ENCODE measurements around the gene CPNE4.

The CPNE4 gene

GRCh38 chr3:131735544-131735943 lies 299.3 kb downstream of the CPNE4 start:
- DNase-seq (ENCODE audit: low read depth in 2 of 2) = no peak

DNA sequence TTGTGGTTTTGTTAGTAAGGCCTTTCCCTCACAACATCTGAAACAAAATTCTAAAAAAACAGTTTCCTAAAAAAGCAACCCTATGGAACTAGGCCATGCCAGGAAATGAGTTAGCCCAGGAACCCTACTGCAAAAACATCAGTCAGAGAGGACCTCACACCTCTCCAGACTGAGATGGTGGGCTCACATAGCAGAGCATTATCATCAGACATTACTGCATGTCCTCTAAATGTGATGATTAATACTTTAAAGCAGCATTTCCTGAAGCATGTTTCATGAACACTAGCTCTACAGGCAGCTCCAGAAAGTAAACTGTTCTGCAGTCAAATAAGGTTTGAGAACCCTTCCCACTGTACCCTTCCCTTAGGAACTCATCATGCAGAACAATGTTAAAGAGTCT lies 299.7 kb downstream of the CPNE4 start:
- DNase-seq (ENCODE audit: low read depth in 2 of 2) = no peak

GRCh38 chr3:131733086-131733841 lies 301.6 kb downstream of the CPNE4 start:
- DNase-seq (ENCODE audit: low read depth in 2 of 2) = no peak

DNA sequence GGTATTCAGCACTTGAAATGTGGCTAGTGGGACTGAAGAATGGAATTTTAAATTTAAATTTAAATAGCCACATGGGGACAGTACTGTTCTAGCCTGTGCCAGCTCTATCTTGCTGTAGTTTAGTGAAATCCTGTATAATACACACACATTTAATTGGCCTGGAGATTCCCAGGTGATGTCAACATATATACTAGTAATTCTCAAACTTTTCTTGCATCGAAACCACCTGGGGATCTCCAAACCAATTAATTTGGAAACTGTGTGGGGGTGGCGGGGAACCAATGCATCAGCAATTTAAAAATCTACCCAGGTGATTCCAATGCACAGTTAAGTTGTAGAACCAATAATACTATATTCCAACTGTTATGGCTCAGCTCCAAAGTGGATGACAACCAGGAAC lies 303.1 kb downstream of the CPNE4 start:
- DNase-seq (ENCODE audit: low read depth in 2 of 2) = peak in 1 of 2 donors; percentile 22

DNA sequence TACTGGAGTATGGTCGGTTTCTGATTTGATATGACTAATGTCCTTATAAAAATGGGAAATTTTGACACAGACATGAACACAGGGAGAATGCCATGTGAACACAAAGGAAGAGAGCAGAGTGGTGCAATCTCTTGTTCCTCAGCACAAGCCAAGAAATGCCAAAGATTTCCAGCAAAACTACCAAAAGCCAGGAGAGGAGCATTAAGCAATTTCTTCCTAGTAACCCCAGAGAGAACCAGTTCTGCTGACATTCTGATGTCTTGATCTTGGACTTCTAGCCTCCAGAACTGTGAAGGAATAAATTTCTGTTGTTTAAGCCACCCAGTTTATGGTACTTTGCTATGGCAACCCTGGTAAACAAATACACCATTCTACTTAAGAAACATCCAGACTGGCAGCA lies 304.2 kb downstream of the CPNE4 start:
- DNase-seq (ENCODE audit: low read depth in 2 of 2) = no peak

DNA sequence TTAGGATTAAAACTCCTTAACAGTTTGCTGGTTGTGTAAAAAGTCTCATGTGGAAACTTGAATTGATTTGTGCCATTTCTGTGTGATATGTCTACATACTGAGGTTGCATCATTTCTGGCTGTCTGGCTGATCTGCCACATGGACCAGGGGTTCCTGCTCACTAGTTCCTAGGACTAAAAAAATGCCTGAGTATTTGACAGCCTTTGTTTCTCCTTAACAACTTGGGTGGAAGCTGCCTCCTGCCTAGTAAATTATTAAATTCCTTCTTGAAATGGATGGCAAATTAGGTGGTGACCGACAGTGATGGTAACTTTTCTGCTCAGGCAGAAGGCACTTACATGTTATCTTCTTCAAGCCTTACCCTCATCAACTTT lies 305.2 kb downstream of the CPNE4 start:
- DNase-seq (ENCODE audit: low read depth in 2 of 2) = no peak

DNA sequence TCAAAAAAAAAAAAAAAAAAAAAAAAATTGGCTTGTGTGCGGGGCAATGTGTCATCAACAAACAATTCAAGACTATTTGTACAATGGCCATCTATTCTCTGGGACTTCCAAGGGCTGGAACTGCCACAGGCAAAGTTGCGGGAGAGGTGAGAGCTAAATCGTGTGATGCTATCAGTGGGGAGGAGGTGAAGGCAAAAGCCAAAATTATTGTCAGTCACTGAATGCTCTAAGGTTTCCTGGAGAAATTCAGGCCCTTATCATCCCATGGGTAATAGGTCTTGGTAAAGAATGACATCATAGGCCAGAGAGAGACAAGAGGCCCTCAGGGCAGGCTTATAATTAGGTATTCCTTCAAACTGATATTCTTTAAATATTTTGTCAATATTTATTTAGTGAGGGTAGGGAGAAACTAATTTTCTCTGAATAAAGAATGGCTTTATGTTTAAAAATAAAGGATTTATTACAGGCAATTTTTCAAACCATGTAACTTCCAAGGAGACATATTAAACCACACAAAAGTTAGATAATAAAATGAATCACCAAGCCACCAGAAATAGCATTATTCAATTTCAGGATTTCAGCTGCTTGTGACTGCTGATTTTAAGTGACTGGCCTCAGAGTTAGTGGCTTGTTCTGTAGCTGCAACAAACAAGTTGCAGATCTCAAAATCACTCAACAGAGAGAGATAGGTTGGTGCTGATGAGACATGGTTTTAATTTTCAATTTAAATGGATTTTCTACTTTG lies 305.7 kb downstream of the CPNE4 start:
- DNase-seq (ENCODE audit: low read depth in 2 of 2) = no peak

DNA sequence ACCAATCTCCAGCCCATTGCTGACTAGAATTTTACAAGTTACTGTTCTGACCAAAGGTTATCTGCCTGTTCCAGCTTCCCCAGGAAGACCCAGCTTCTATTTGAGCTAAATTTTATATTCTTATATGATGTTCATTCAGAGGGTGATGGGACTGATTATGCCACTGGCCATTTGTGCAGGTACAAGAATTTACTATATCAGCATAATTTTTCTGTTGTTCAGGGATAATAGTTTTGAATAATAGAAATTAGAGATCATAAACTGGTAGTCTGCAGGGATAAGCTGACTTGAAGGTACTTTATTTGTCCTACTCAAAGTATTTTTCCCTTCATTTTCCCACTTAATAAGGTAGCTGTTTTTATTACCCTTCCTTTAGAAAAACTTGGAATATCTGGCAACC lies 309.4 kb downstream of the CPNE4 start:
- no peak for DNase-seq (ENCODE audit: low read depth in 2 of 2)

DNA sequence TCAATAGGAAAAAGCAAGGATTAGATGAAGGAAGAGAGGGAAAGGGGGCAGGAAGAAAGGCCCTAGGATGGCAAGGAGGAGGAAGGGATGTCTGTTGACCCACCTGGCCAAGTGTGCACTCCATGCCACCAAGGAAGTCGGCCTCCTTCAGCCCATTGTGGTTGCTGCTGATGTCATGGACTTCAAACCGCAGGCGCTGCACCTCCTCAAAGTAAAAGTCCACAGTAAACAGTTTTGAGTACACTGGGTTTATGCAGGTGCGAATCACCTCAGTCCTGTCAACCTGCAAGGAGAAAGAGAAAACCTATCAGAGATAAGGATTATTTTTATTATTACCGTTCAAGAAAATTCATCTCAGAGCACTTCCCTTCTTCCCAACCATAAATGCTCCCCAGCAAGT lies 311.5 kb downstream of the CPNE4 start:
- no peak for DNase-seq (ENCODE audit: low read depth in 2 of 2)

- DNase-seq (ENCODE audit: low read depth in 2 of 2) = no peak
Measured at GRCh38 chr3:131717493-131717892, 317.3 kb downstream of the CPNE4 start.

DNA sequence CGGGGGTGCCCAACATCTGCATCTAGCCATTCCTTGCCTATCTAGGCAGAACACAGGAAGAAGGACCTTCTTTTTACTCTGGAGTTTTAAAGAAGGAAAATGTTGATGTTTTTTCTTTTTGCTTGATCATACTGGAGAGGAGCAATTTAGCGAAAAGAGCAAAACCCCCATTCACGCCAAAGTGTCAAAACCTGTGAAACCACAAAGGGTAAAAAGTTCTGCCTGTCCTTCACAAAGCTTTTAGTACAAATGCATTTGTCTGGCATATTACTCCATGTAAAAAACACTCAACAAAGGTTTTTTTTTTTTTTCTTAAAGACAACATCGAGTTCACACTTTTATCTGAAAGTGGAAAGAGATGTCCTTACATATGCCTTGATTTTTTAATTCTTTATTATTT lies 317.9 kb downstream of the CPNE4 start:
- DNase-seq (ENCODE audit: low read depth in 2 of 2) = no peak

DNA sequence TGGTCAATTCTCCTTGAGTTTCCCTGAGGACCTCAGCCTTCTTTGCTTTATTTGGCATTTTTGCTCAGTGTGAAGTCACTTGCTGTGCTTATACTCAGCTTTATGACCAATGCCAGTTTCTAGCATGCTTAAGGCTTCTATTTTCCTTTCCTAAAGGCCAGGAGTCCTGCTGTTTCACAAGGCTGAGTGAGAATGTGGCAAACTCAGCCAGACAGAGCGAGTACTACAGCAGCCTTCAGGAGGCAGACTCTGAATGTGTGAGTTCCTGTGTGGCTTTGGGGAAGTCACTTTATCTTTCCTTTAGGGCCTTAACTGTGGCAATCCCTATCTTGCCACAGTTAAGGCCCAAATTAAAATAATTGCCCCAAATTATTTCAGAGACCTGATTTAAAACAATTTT lies 318.8 kb downstream of the CPNE4 start:
- DNase-seq (ENCODE audit: low read depth in 2 of 2) = no peak

DNA sequence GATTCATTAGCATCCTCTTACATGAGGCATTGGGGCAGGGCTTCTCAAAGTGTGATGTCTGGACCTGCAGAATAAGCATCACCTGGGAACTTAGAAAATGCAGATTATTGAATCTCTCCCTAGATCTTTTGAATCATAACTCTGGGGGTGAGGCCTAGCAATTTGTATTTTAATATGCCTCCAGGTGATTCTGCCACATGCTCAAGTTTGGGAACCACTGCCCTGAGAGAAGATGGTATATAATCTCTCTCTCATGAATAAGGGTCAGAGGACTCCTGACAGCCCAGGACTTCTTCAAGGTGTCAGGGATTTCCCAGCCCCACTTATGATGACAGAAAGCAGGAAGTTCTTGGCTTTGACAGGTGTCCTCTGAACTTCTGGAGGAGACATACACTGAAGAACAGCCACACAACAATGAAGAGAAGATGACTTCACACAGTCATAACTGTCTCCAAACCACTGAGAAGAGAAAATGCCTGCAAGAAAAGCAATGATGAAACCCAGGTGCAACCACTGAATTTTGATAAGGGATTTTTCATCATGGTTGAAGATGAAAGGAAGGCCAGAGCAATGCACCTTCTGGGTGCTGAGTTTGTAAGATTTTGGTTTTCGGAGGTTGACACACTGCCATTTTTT lies 320.1 kb downstream of the CPNE4 start:
- DNase-seq (ENCODE audit: low read depth in 2 of 2) = no peak

- no peak for DNase-seq (ENCODE audit: low read depth in 2 of 2)
Measured at GRCh38 chr3:131713416-131714123, 321.2 kb downstream of the CPNE4 start.

GRCh38 chr3:131712662-131713061 lies 322.2 kb downstream of the CPNE4 start:
- no peak for DNase-seq (ENCODE audit: low read depth in 2 of 2)

GRCh38 chr3:131711114-131711768 lies 323.6 kb downstream of the CPNE4 start:
- DNase-seq (ENCODE audit: low read depth in 2 of 2) = no peak

GRCh38 chr3:131708241-131708640 lies 326.6 kb downstream of the CPNE4 start:
- no peak for DNase-seq (ENCODE audit: low read depth in 2 of 2)

DNA sequence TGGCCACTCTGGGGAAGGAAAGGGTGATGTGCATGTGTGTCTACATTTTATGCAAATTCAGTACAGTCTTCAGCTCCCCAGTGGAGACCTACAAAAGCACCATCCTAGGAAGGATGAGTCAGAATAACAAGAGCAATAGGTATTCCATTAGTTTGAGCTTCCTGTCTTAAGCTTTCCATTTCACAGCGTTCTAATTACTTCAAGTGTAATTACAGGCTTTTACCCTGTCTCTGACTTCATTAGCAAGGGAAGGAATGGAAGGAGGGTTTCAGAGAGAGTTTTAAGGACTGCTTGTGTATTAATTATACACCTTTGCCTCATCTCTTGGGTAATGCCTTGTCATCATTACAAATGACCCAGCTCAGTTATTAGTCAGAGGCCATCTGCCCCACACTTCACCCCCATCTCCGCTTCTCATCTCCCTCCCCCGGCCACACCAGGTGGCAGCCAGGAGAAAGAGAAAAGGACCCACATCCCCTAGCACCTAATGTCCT lies 329.2 kb downstream of the CPNE4 start:
- no peak for DNase-seq (ENCODE audit: low read depth in 2 of 2)

DNA sequence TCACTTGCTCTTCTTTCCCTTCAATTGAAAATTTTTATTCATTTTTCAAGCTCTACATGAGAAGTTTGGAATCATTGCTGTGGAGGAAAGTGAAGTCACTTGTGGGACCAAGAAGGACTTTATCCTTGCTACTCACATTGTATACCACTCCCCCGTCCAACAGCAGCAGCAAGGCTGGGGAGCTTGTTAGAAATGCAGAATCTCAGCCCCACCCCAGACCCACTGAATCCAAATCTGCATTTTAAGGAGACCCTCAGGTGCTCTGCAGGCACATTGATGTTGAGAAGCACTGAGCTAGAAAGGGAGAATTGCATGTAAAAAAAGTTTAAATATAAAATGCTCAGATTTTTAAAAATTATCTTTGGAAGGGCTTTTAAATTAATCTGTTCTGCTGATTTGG lies 329.7 kb downstream of the CPNE4 start:
- no peak for DNase-seq (ENCODE audit: low read depth in 2 of 2)

- no peak for DNase-seq (ENCODE audit: low read depth in 2 of 2)
Measured at GRCh38 chr3:131704098-131704497, 330.7 kb downstream of the CPNE4 start.

DNA sequence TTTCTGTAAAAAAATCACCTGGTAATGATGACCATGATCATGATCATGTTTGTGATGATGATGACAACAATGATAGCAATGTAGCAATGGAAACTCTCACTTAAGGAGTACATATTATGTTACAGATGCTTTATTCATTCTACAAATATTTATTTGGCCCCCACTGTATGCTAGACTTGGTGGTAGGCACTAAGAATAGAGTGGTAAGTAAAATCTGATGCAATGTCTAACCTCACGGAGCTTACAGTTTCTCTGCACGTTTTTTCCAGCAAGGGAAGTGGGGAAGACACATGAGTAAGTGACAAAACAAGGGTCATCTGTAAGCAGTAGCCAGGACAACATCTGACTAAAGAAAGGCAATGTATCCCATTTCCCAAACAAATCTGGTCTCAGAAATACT lies 332.7 kb downstream of the CPNE4 start:
- no peak for DNase-seq (ENCODE audit: low read depth in 2 of 2)
